ENCODE measurements around the gene ACSF2. TPM values are rescaled to one million over a fixed set of nuclear protein-coding genes. Genes with fewer than 3 reads are reported as not detected.

The ACSF2 gene
- polyA plus RNA-seq, 2 of the 4 experiments (the other 2 are of a cell fraction) = 24.4 to 33.6 TPM

Small RNA genes lying within 50 kb of the gene (small RNA-seq; reads per million reads assigned to genes)
- gene RF00019 = 0 reads per million in 6 experiments

Other genes with a start within 250 kb of the ACSF2 start
- 4.4 and 4.6 TPM in 2 replicates for gene COL1A1, start 224.6 kb upstream of the ACSF2 start, polyA plus RNA-seq (2011; rRNA removed)
- 18.1 to 34.3 TPM (median 31.6 TPM) in 3 replicates for gene COL1A1, start 224.6 kb upstream of the ACSF2 start, polyA plus RNA-seq (2017; fragmentation: RNase III; extraction: RNeasy Plus Mini Kit Qiagen cat#74134 plus additional on column Dnase treatment)
- gene TMEM92, start 151.8 kb upstream of the ACSF2 start, polyA plus RNA-seq (2011; rRNA removed) = 10.3 and 11.9 TPM in 2 replicates
- 22.7 to 27.5 TPM (median 25.1 TPM) in 3 replicates for gene TMEM92, start 151.8 kb upstream of the ACSF2 start, polyA plus RNA-seq (2017; fragmentation: RNase III; extraction: RNeasy Plus Mini Kit Qiagen cat#74134 plus additional on column Dnase treatment)
- gene XYLT2, start 80.1 kb upstream of the ACSF2 start, polyA plus RNA-seq (2011; rRNA removed) = 9.7 and 10.5 TPM in 2 replicates
- 13.7 to 15.9 TPM (median 15.8 TPM) in 3 replicates for gene XYLT2, start 80.1 kb upstream of the ACSF2 start, polyA plus RNA-seq (2017; fragmentation: RNase III; extraction: RNeasy Plus Mini Kit Qiagen cat#74134 plus additional on column Dnase treatment)
- 149 and 173 TPM in 2 replicates for gene MRPL27, start 53.0 kb upstream of the ACSF2 start, polyA plus RNA-seq (2011; rRNA removed)
- gene MRPL27, start 53.0 kb upstream of the ACSF2 start, polyA plus RNA-seq (2017; fragmentation: RNase III; extraction: RNeasy Plus Mini Kit Qiagen cat#74134 plus additional on column Dnase treatment) = 155 to 170 TPM (median 156 TPM) in 3 replicates
- 26.3 and 29.9 TPM in 2 replicates for gene EME1, start 53.0 kb upstream of the ACSF2 start, polyA plus RNA-seq (2011; rRNA removed)
- gene EME1, start 53.0 kb upstream of the ACSF2 start, polyA plus RNA-seq (2017; fragmentation: RNase III; extraction: RNeasy Plus Mini Kit Qiagen cat#74134 plus additional on column Dnase treatment) = 21.9 to 24.3 TPM (median 23.9 TPM) in 3 replicates
- gene LRRC59, start 28.7 kb upstream of the ACSF2 start, polyA plus RNA-seq (2011; rRNA removed) = 228 and 237 TPM in 2 replicates
- 200 to 226 TPM (median 209 TPM) in 3 replicates for gene LRRC59, start 28.7 kb upstream of the ACSF2 start, polyA plus RNA-seq (2017; fragmentation: RNase III; extraction: RNeasy Plus Mini Kit Qiagen cat#74134 plus additional on column Dnase treatment)
- not detected in 2 replicates for gene CHAD, start 42.7 kb downstream of the ACSF2 start, polyA plus RNA-seq (2011; rRNA removed)
- gene CHAD, start 42.7 kb downstream of the ACSF2 start, polyA plus RNA-seq (2017; fragmentation: RNase III; extraction: RNeasy Plus Mini Kit Qiagen cat#74134 plus additional on column Dnase treatment) = not detected in 3 replicates
- gene RSAD1, start 52.6 kb downstream of the ACSF2 start, polyA plus RNA-seq (2011; rRNA removed) = 38.2 and 47.2 TPM in 2 replicates
- 36.3 to 42.0 TPM (median 40.9 TPM) in 3 replicates for gene RSAD1, start 52.6 kb downstream of the ACSF2 start, polyA plus RNA-seq (2017; fragmentation: RNase III; extraction: RNeasy Plus Mini Kit Qiagen cat#74134 plus additional on column Dnase treatment)
- 2.5 and 4.1 TPM in 2 replicates for gene MYCBPAP, start 82.2 kb downstream of the ACSF2 start, polyA plus RNA-seq (2011; rRNA removed)
- gene MYCBPAP, start 82.2 kb downstream of the ACSF2 start, polyA plus RNA-seq (2017; fragmentation: RNase III; extraction: RNeasy Plus Mini Kit Qiagen cat#74134 plus additional on column Dnase treatment) = 0.93 to 2.1 TPM (median 1.2 TPM) in 3 replicates
- gene EPN3, start 106.5 kb downstream of the ACSF2 start, polyA plus RNA-seq (2011; rRNA removed) = 0.09 and 0.13 TPM in 2 replicates
- gene EPN3, start 106.5 kb downstream of the ACSF2 start, polyA plus RNA-seq (2017; fragmentation: RNase III; extraction: RNeasy Plus Mini Kit Qiagen cat#74134 plus additional on column Dnase treatment) = 0.18 to 0.26 TPM (median 0.20 TPM) in 3 replicates
- 34.4 and 48.5 TPM in 2 replicates for gene SPATA20, start 121.0 kb downstream of the ACSF2 start, polyA plus RNA-seq (2011; rRNA removed)
- gene SPATA20, start 121.0 kb downstream of the ACSF2 start, polyA plus RNA-seq (2017; fragmentation: RNase III; extraction: RNeasy Plus Mini Kit Qiagen cat#74134 plus additional on column Dnase treatment) = 96.1 to 123 TPM (median 110 TPM) in 3 replicates
- 4.0 and 4.9 TPM in 2 replicates for gene CACNA1G, start 134.5 kb downstream of the ACSF2 start, polyA plus RNA-seq (2011; rRNA removed)
- gene CACNA1G, start 134.5 kb downstream of the ACSF2 start, polyA plus RNA-seq (2017; fragmentation: RNase III; extraction: RNeasy Plus Mini Kit Qiagen cat#74134 plus additional on column Dnase treatment) = 7.5 to 9.0 TPM (median 8.9 TPM) in 3 replicates
- 342 and 442 TPM in 2 replicates for gene ABCC3, start 208.7 kb downstream of the ACSF2 start, polyA plus RNA-seq (2011; rRNA removed)
- gene ABCC3, start 208.7 kb downstream of the ACSF2 start, polyA plus RNA-seq (2017; fragmentation: RNase III; extraction: RNeasy Plus Mini Kit Qiagen cat#74134 plus additional on column Dnase treatment) = 225 to 288 TPM (median 248 TPM) in 3 replicates